T-helper 2 cell (primary cell): ENCODE data around the gene CAPN3.
A peak's percentile ranks its signal among the peaks of the same experiment; 100 is the strongest.

ENCODE experiments used
- DNase-seq, 5 experiments: peaks; one replicate each; pipeline versions ENCODE4 v3.0.0 to v3.0.0-alpha.2; 2012 to 2022

Gene CAPN3

DNA sequence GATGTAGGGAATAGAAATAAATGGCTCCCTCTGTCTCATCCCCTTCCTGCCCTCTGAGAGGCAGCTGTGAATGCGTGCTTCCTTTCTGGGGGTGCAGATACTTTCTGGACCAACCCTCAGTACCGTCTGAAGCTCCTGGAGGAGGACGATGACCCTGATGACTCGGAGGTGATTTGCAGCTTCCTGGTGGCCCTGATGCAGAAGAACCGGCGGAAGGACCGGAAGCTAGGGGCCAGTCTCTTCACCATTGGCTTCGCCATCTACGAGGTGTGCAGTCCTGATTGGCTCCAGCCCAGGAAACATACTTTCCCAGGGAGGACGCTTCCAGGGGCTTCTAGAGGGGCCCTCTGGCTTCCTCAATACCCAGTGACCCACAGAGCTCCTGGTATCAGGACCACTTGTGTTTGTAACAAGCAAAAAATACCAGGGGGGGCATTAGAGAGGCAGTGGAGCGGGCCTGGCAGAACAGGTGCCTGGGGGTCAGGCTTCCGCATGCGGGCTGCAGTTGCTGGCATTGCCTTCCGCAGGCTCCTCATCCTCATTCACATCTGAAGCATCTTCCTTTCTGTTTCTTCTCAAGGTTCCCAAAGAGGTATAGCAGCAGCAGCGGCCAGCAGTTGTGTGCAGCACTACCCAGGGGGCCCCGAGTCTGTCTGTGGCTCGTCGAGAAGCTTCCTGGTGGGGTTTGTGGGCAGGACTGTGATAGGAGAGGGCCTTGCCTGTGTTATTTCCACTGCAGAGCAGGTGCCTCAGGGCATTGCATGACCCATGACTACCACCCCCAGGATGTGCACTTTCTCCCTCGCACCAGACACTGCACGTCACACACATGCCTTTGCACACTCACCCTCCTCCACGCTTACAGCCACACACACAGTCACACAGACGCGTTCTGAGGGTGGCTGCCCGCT, 42.5 kb downstream of the CAPN3 start:
- DNase-seq, result peak in 2 of 5 experiments; percentile 7 to 19

DNA sequence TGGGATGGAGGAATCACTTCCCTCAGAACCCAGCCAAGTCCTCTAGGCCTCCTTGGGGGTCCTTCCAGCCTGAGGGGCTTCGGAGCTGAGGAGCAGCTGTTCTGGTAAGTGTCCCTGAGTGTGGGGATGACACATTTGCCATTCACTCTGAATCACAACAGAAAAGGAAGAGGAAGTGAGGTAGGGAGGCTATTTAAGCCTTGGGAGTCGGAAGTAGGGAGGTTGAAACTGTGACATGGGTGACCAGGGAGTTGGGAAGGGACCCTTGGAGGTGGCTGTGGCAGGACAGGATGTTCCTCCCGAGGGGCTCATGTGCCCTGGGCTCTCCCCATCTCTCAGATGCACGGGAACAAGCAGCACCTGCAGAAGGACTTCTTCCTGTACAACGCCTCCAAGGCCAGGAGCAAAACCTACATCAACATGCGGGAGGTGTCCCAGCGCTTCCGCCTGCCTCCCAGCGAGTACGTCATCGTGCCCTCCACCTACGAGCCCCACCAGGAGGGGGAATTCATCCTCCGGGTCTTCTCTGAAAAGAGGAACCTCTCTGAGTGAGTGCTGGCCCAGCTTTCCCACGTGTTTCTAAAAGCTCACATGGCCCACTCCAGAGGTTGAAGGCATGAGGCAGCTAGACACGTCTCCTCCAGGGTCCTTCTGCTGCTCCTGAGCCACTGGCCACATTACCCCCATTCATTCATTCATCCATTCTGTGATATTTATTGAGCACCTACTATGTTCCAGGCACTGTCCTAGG, 43.3 kb downstream of the CAPN3 start:
- no peak for DNase-seq

DNA sequence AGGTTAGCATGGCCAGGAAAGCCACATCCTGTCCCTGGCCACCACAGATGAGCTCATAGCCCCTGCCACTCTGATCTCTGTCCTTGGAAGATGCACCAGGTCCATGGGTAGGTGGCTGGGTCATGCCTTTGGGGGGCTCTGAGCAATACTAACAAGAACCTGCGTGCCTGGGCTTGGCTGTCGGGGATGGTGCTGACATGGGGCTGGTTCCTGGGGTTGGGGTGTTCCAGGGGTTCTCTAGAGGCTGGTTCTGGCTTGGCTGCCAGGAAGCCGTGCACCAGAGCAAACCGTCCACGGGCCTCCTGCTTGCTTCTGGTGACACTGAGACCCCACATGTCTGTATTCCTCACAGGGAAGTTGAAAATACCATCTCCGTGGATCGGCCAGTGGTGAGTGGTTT, 44.1 kb downstream of the CAPN3 start:
- no peak for DNase-seq

DNA sequence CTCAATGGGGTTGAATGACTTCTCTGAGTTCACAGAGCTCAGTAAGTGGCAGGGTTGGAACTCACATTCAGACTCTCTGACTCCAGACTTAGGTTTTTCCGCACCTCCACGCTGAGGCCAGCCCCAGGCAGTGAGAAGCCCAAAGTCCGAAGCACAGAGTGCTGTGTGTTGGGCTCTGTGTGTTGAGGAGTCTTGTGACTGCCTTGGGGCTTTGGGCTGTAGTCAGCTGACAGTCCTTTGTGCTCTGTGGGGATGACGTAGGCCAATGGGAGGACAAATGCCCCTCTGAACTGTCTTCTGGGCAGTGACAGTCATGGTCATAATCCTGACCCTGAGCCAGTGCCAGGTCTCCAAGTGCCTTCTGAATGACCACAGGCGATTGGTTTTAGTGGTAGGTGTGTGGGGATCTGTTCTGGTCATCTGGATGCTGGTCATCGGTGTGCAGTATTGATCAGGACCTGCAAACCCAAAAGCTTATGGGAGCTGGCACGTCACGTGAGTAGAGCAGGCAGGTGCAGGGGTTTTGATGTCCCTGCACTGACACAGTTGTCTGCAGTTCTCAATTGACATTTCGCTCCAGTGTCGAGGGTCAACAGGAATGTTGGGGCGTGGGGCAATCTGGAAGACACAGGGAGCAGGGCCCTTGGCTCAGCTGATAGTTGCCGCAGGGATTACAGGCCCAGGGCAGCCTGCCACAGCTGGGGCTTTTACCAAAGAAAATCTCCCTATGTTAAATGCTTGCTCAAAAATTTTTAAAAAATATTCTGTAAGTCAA, 45.3 kb downstream of the CAPN3 start:
- DNase-seq, result no peak

DNA sequence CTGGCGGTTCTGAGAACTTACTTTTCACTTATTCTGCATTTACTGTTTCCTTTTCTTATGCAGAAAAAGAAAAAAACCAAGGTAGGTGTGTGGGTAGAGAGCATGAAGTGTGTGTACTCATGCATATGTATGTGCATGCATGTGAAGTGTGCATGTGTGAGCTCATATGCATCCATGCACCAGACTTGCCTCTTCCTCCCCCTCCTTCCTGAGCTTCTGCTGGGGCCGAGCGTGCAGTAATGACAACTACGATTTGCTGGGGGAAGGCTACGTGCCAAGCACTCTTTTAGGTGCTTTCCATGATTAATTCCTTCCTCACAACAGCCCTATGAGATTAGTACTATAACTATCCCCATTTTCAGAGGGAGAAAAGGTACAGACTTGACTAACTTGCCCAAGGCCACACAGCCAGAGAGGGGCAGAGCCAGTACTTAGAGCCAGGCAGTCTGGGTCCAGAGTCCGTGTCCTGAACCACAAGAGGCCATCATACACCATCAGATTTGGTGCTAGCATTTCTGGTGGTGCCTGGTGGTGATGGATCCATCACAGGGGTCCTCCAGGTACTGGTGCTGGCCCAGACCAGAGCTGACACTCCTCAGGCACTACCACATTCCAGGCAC, 46.7 kb downstream of the CAPN3 start:
- DNase-seq, result no peak

DNA sequence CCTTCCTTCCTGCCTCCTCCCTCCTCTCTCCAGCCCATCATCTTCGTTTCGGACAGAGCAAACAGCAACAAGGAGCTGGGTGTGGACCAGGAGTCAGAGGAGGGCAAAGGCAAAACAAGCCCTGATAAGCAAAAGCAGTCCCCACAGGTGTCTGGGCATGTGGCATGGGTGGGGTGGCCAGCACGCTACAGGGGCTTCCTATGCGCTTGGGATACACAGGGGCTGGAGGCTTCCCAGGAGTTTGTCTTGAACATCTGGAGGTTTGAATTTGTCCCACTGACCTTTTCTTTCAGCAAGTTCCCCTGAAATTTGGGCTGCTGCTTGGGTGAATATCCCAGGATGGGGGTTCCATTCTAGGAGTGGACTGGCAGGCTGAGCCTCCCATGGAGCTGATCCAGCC, 48.9 kb downstream of the CAPN3 start:
- no peak for DNase-seq

DNA sequence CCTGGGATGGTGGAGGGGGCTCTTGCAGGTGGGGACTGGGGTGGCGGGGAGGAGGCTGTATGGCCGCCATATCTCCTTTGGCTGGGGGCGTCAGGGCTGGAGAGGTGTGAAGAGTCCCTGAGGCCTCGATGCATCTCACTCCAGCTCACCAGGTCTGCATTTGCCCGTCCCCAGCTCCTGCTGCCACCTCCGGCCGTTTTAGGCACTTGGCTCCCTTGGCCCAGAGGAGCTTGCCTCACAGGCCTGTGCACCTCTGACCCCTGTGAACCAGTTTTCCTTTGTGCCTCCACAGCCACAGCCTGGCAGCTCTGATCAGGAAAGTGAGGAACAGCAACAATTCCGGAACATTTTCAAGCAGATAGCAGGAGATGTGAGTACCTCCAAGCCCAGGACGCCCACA, 49.7 kb downstream of the CAPN3 start:
- DNase-seq, result no peak

DNA sequence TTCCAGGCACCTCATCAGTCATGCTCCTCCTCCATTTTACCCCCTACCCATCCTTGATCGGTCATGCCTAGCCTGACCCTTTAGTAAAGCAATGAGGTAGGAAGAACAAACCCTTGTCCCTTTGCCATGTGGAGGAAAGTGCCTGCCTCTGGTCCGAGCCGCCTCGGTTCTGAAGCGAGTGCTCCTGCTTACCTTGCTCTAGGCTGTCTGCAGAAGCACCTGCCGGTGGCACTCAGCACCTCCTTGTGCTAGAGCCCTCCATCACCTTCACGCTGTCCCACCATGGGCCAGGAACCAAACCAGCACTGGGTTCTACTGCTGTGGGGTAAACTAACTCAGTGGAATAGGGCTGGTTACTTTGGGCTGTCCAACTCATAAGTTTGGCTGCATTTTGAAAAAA, 52.6 kb downstream of the CAPN3 start:
- no peak for DNase-seq

DNA sequence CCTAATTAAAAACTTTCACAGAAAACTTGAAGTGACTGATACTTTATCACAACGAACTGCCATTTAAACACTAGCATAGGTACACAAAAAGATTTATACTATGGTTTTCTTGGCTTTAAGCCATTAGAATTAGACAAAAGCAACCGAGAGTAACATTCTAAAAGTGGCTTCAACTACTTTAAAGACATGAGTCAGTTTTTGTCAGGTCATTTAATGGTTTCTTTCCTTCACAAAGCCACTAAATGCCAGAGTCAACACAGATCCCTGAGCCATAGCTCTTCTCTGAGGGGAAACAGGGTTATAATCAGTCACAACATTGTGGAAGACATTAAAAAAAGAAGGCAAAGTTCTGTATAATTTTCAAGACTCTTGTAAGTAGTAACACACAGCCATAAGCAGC, 54.6 kb downstream of the CAPN3 start:
- no peak for DNase-seq

DNA sequence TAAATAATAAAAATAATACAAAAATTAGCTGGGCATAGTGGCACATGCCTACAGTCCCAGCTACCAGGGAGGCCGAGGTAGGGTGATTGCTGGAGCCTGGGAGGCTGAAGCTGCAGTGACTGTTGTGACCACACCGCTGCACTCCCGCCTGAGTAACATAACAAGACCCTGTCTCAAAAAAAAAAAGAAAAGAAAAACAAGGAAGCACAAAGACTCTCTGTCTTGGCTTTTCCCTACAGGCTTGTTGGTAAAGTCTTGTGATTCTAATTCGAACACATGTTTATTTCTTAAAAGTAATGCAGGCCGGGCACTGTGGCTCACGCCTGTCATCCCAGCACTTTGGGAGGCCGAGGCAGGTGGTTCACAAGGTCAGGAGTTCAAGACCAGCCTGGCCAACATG, 60.1 kb downstream of the CAPN3 start:
- no peak for DNase-seq

DNA sequence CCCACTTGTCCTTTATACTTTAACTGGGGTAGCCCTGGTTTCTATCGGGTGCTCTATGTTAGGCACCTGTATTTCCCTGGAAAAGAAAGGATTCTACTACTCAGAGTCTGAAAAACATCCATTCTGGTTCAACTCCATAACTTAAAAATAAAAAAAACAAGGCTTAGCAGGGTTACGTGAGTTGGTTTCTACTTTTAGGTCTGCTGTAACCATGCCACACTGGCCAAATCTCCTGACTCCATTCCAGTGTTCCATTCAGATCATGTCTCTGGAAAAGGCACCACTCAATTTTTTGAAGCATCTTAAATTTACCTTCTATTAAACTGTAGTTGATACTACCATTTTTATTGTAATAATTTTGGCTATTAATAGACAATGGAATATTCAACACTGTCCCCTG, 62.1 kb downstream of the CAPN3 start:
- DNase-seq, result no peak

DNA sequence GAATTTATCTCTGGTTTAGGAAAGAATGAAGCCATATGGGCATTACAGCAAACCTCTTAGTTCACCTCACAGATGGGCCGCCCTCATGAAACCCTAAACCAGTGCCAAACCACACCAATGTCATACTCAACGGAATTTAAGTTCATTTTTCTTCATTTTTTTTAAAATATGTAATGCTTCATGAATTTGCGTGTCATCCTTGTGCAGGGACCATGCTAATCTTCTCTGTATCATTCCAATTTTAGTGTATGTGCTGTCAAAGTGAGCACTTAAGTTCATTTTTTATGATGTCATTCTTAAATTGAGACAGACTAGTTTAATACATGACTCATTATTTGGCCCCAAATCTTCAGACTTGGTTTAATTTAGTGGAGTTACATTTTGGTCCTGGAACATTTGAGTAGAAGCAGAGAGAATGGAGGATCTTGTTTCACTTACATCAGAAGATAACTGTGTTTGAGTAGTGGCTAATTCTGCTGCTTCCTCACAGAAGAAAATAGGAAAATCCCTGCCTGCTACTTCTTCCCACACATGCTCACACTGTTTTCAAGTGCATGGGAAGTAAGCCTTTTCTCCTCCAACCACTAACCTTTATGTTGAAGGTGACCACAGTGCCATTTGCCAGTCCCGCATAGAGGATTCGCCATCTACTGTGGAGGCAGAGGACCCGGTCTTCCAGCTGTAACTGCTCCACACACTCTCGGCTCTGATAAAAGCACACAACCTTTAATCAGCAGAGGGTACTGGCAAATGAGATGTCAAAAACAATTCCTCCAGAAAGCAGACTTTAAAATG, 68.3 kb downstream of the CAPN3 start:
- no peak for DNase-seq

DNA sequence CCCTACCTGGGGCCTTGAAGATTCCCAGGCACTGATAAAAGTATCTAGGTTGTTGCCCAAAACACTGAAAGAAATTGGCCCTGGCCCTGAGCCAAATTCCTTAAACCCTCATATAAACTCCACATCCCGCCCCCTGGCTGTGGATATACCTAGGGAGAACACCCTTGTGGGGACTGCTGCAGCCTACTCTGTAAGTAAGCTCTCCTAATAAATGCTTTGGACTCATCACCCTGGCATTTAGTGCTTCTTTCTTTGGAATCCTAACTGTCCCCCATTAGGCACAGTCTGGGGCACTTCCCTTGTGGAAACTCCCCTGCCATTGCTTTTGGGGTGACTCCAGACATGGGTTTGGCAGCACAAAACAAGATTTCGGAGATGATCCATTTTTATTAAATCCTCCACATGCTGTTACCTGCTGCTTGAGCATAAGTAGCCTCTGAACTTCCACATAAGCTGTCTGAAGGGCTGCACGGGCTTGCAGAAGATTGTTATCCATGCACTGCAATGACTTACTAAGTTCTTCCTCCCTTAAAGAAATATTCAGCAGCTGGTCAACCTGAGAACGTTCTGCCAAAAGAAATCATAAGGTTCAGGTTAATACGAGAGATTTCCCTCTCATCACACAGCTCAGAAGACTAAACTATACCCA, 85.2 kb downstream of the CAPN3 start:
- DNase-seq, result no peak

DNA sequence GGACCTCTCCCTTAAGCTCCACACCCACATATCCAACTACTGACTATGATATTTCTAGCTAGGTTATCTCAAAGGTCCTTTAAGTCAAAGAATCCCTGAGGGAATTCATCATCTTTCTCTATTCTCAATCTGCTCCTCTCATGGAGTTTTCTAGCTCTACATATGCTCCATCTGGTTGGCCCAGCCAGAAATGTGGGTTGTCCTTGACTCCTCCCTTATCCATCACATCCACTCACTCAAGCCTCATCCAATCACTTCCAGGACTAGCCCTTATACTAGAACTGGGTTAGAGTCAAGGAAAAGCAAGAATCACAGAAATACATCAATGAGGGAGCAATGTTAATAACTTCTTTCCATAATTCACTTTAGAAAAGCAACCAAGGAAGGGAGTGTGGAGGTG, 86.2 kb downstream of the CAPN3 start:
- no peak for DNase-seq

DNA sequence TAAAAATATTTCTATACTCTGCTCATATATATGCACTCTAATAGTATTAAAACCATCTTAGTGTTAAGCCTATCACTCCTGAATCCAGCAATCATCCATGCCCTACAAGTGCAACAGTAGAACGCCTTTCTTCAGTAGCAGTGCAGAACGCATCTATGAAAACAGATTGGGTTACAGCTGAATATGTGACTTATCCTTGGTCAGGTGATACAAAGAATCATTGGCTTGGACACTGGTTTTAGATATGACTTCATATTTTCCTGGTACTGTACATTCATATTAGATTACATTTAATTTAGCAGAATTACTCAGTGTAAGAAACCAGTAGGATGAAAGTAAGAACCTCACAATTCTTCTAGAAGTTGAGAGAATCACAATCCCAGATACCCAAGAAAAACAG, 88.3 kb downstream of the CAPN3 start:
- no peak for DNase-seq

DNA sequence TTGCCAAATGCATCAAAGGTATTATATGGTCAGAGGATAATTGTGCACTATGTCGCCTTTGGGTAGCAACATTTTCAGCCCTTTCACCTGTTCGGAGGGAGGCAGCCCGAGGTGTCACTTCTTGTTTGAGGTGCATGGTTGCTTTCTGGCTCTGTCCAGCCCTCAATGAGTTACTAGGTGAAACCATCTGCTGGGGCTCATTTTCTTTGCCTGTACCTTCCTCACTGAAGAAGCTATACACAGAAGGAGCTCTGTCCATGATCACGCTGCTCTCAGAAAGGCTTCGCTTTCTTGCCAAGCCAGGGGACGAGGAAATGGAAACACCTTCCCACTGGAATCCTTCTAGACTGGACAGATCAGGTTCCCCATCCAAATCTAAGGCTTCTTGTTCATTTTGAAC, 89.0 kb downstream of the CAPN3 start:
- DNase-seq, result no peak

DNA sequence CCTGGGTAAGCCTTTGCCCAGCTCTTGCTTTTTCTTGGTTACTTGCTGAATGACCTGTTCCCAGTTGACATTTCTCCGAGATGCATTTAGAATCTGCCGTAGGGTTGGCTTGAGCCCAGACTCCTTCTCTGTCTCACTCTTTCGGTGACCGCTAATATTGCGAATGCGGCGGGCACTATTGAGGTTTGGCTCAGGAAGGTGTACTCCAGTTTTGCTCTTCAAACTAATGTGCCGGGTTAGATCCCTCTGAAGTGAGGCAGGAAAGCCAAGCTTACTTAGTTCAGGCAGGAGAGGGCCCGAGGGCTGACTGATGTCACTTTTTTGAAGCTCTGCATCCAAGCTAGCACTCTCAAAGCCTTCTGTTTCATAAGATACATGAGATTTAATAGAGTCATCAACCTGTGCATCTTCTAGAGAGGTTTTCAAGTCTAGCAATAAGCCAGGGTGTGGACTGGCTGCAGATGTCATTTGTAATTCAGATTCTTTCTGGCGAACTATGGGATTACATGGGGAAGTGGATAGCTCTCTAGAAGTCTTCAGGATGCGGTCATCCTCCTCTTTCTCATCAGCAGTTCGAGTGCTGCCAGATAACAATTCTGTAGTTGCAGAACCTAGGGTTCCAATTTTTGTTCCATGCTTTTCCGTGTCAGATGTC, 90.6 kb downstream of the CAPN3 start:
- DNase-seq, result no peak

DNA sequence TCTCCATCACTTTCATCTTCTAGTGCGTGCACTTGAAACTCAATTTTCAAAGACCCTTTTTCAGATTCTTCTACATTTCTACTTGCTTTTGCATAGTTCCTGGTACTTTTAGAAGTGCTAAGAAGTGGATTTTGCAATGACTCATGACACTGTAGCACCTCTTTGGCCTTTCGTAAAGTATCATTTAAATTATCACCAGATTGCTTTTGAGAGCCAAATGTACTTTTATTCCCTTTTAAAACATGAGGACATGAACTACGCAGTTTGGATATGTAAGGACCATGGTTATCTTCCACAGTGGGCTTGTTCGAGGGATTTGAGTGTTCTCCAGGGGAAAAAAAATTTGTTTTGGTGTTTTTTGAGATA, 91.1 kb downstream of the CAPN3 start:
- DNase-seq, result no peak

DNA sequence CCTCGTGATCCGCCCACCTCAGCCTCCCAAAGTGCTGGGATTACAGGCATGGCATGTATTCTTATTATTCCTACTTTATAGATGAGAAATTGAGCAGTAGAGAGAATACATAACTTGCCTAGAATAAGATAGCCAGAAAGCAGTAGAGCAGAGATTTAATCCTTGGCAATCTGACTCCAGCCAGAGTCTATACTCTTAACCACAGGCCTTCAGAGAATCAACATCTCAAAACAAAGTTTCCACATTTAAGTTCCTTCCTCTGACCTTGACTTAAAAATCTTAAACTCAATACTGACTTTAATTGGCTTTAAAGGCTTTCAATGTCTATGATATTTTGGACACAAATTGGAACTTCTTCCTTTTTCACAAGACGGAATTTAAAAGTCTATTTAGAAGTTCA, 94.5 kb downstream of the CAPN3 start:
- DNase-seq, result no peak

DNA sequence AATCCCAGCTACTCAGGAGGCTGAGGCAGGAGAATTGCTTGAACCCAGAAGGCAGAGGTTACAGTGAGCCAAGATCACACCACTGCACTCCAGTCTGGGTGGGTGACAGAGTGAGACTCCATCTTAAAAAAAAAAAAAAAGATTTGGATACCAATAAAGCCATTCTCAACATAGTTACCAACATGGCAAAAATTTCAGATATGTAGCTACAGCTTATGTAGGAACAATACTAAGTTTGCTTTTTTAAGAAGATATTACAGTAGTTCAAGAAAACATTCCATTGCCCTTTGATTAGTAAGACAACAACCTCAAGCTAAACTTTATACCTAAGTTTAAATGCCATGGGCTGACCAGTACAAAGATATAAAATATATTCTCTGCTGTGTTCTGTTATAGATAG, 97.2 kb downstream of the CAPN3 start:
- no peak for DNase-seq

DNA sequence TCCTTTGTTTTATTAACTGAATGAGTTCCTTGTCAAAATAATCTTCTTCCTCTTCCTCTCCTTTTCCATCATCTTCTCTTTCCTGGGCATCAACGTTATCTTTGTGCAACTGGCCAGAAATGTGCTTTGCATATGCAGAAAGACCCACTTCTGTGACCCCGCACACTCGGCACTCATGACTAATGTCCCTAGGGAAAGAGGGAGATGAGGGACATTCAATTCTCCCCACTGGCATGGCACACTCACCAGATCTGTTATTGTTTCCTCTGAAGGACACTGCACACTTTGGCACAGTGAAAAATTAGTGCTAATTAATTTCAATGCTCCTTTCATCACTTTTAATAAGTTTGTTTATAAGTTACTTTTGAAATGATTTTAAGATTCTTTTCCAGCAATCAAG, 97.7 kb downstream of the CAPN3 start:
- DNase-seq, result no peak
